CD4-positive, CD25-positive, alpha-beta regulatory T cell (primary cell): ENCODE data around the gene HPS3. TPM values are rescaled to one million over a fixed set of nuclear protein-coding genes. Genes with fewer than 3 reads are reported as not detected.
"Not testable (repeated sequence)": the region's sequence is repeated elsewhere in the genome, so short reads cannot be mapped to it uniquely, and the experiment has no call there.

ENCODE experiments used
- ATAC-seq, 2 donors: fragments of 150-1000 bp; cut with Tn5 transposase; one replicate each; pipeline ENCODE4 v1.10.0; 2021; ENCODE audit warnings: low read depth in 2 of 2, moderate number of reproducible peaks in 2 of 2, moderate library complexity in 1 of 2
- DNase-seq, 3 donors: peaks; one replicate each; pipeline versions ENCODE4 v3.0.0 to v3.0.0-alpha.2; 2012 to 2022; ENCODE audit warnings: mixed read lengths in 1 of 3
- H3K27ac ChIP-seq: one replicate; pipeline ENCODE4 v1.7.0; 2013; ENCODE audit warnings: mild to moderate bottlenecking, low read length; ENCODE audit not compliant: insufficient read depth, poor library complexity, severe bottlenecking
- H3K27me3 ChIP-seq: one replicate; pipeline ENCODE4 v1.7.0; 2013; ENCODE audit warnings: low read length; ENCODE audit not compliant: control insufficient read depth, insufficient read depth
- H3K36me3 ChIP-seq: one replicate; pipeline ENCODE4 v1.7.0; 2013; ENCODE audit warnings: mild to moderate bottlenecking, low read length, moderate library complexity; ENCODE audit not compliant: control insufficient read depth, insufficient read depth
- H3K4me1 ChIP-seq: 2 replicates; pipeline ENCODE4 v1.7.0; 2013; ENCODE audit warnings: mild to moderate bottlenecking, low read length; ENCODE audit not compliant: insufficient read depth, control insufficient read depth, poor library complexity, severe bottlenecking
- H3K4me3 ChIP-seq: one replicate; pipeline ENCODE4 v1.7.0; 2013; ENCODE audit warnings: low read depth, mild to moderate bottlenecking, low read length, moderate library complexity
- H3K9me3 ChIP-seq, 2 experiments: 1 replicate in 1 of 2; 2 replicates in 1 of 2; pipeline ENCODE4 v1.7.0; 2013; ENCODE audit warnings: low read length in 2 of 2, mild to moderate bottlenecking in 1 of 2, moderate library complexity in 1 of 2; ENCODE audit not compliant: control insufficient read depth in 2 of 2
- H3K27ac Mint-ChIP-seq, 3 donors: one replicate each; pipeline ENCODE4 v1.8.0; 2020 to 2022; ENCODE audit warnings: mild to moderate bottlenecking in 3 of 3, mixed read lengths in 3 of 3, moderate library complexity in 2 of 3
- H3K27me3 Mint-ChIP-seq: one replicate; pipeline ENCODE4 v1.8.0; 2022; ENCODE audit warnings: mild to moderate bottlenecking, mixed read lengths
- H3K36me3 Mint-ChIP-seq: one replicate; pipeline ENCODE4 v1.8.0; 2020; ENCODE audit warnings: mixed read lengths
- H3K4me1 Mint-ChIP-seq, 4 donors: one replicate each; pipeline ENCODE4 v1.8.0; 2020 to 2022; ENCODE audit warnings: mixed read lengths in 4 of 4, mild to moderate bottlenecking in 1 of 4
- H3K4me3 Mint-ChIP-seq, 4 donors: one replicate each; pipeline ENCODE4 v1.8.0; 2020 to 2022; ENCODE audit warnings: mild to moderate bottlenecking in 4 of 4, mixed read lengths in 4 of 4, moderate library complexity in 3 of 4
- H3K9me3 Mint-ChIP-seq, 7 donors: one replicate each; pipeline ENCODE4 v1.8.0; 2020 to 2022; ENCODE audit warnings: mixed read lengths in 7 of 7, mild to moderate bottlenecking in 3 of 7, moderate library complexity in 2 of 7
- polyA plus RNA-seq, 4 donors: library from polyadenylated mRNA; unstranded; fragments of 300-500 nt; fragmentation: Illumina TruSeq; gene quantifications; one replicate each; pipeline ENCODE4 v1.2.3, GENCODE V29; 2021
- total RNA-seq: library from RNA; stranded (reverse); gene quantifications from one replicate; pipeline ENCODE4 v1.2.3, GENCODE V29; 2022

The HPS3 gene
- total and polyA plus RNA-seq, 5 donors from 2014 or later, result 21.9 to 42.7 (median 36.1) TPM

DNA sequence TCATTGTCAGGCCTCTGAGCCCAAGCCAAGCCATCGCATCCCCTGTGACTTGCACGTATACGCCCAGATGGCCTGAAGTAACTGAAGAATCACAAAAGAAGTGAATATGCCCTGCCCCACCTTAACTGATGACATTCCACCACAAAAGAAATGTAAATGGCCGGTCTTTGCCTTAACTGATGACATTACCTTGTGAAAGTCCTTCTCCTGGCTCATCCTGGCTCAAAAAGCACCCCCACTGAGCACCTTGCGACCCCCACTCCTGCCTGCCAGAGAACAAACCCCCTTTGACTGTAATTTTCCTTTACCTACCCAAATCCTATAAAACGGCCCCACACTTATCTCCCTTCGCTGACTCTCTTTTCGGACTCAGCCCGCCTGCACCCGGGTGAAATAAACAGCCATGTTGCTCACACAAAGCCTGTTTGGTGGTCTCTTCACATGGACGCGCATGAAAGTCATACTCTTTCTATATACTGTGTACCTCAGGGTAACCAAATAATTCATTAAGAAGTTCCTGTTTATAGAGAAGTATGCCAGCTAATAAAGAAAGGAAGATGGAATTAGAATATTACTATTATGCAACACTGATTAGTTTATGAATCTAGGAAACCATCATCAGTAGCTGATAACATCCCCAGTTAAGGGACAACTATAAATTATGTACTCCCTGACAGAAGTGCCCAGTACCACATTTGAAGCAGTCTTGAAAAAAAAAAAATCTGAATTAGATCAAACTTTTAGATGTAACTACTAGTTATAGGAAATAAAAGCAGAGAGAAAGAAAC, 67.6 kb downstream of the HPS3 start:
- ATAC-seq, DNase-seq, H3K9me3 ChIP-seq, H3K4me3 Mint-ChIP-seq, H3K36me3 Mint-ChIP-seq, H3K27ac ChIP-seq, H3K4me1 ChIP-seq, H3K36me3 ChIP-seq, H3K27ac Mint-ChIP-seq, H3K27me3 Mint-ChIP-seq, H3K4me3 ChIP-seq, H3K4me1 Mint-ChIP-seq, H3K9me3 Mint-ChIP-seq, H3K27me3 ChIP-seq: not testable (repeated sequence)

DNA sequence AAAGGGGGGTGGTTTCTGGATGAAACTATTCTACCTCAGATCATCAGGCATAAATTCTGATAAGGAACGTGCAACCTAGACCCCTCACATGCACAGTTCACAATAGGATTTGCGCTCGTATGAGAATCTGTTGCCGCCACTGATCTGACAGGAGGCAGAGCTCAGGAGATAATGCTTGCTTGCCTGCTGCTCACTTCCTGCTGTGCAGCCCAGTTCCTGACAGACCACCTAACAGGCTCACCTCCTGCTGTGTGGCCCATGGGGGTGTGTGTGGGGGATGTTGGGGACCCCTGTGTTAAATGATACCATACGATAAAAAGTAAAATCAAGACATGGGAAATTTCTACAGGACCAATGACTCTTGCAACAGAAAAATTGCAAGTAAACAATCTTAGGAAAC, 68.2 kb downstream of the HPS3 start:
- H3K27me3 ChIP-seq, result peaks cover 4% of the 10 kb centered on the region
- no peaks in the 10 kb centered on the region for H3K4me1 Mint-ChIP-seq
- no peaks in the 10 kb centered on the region for H3K36me3 ChIP-seq
- H3K27ac Mint-ChIP-seq, result no peak overlapping the region
- no peaks in the 10 kb centered on the region for H3K36me3 Mint-ChIP-seq
- no peak overlapping the region for H3K4me3 Mint-ChIP-seq
- H3K9me3 ChIP-seq, result no peaks in the 10 kb centered on the region
- peaks cover 5% of the 10 kb centered on the region for H3K27me3 Mint-ChIP-seq
- no peak overlapping the region for H3K27ac ChIP-seq
- ATAC-seq, result no peak
- no peak for DNase-seq
- H3K4me3 ChIP-seq, result no peak overlapping the region
- no peaks in the 10 kb centered on the region for H3K4me1 ChIP-seq
- H3K9me3 Mint-ChIP-seq, result peaks cover 0 to 1% (median 0%) of the 10 kb centered on the region in 7 donors

DNA sequence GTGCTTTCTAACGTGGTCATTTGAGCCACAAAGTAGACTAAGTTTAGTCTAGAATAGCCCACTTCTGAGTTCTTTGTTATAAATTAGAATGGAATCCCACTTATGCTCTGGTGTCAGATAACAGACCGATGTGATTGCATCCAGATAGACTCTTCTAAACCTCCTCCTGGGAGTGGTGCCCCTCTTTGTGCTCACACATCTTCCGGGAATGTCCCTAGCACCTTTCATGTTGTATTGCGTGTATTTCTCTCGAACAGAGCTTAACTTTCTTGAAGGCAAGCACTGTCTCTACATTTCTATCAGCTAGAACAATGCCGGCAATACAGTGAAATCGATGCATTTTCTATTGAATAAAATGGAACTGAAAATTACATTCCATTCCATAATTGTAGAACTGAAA, 69.2 kb downstream of the HPS3 start:
- no peak overlapping the region for H3K27ac ChIP-seq
- H3K9me3 ChIP-seq, result no peaks in the 10 kb centered on the region
- H3K27me3 Mint-ChIP-seq, result peaks cover 5% of the 10 kb centered on the region
- no peak for DNase-seq
- no peak for ATAC-seq
- H3K27me3 ChIP-seq, result peaks cover 4% of the 10 kb centered on the region
- no peaks in the 10 kb centered on the region for H3K4me1 Mint-ChIP-seq
- no peak overlapping the region for H3K4me3 ChIP-seq
- H3K36me3 ChIP-seq, result no peaks in the 10 kb centered on the region
- no peak overlapping the region for H3K4me3 Mint-ChIP-seq
- H3K27ac Mint-ChIP-seq, result no peak overlapping the region
- no peaks in the 10 kb centered on the region for H3K4me1 ChIP-seq
- no peaks in the 10 kb centered on the region for H3K36me3 Mint-ChIP-seq
- peaks cover 0 to 1% (median 0%) of the 10 kb centered on the region in 7 donors for H3K9me3 Mint-ChIP-seq

DNA sequence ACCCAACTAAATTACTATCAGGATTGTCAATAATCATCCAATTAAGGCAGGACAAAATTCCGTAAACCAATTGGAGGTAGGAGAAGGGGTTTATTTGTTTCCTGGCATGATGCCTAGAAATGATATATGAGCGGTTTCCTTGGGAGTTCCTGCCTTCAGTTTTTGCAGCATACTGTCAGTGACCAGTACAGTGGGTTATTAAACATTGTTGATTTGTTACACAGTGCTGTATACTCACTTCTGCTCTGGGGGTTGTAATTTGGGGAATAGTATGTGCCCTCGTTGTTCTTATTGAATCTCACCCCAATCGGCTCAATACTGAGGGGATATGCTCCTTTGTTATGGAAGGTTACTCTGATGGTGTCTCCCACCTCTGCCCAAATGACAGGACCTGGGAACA, 70.0 kb downstream of the HPS3 start:
- DNase-seq, result no peak
- no peaks in the 10 kb centered on the region for H3K4me1 ChIP-seq
- H3K27ac ChIP-seq, result no peak overlapping the region
- Mint-ChIP-seq H3K27me3 (peaks cover 8% of the 10 kb centered on the region), H3K4me3 (no peak overlapping the region), H3K9me3 (peaks cover 0 to 1% (median 0%) of the 10 kb centered on the region in 7 donors), H3K36me3 (no peaks in the 10 kb centered on the region), H3K4me1 (peaks cover 0 to 4% (median 0%) of the 10 kb centered on the region in 4 donors), H3K27ac (no peak overlapping the region)
- no peaks in the 10 kb centered on the region for H3K9me3 ChIP-seq
- ATAC-seq, result no peak
- H3K4me3 ChIP-seq, result no peak overlapping the region
- peaks cover 4% of the 10 kb centered on the region for H3K27me3 ChIP-seq
- no peaks in the 10 kb centered on the region for H3K36me3 ChIP-seq

DNA sequence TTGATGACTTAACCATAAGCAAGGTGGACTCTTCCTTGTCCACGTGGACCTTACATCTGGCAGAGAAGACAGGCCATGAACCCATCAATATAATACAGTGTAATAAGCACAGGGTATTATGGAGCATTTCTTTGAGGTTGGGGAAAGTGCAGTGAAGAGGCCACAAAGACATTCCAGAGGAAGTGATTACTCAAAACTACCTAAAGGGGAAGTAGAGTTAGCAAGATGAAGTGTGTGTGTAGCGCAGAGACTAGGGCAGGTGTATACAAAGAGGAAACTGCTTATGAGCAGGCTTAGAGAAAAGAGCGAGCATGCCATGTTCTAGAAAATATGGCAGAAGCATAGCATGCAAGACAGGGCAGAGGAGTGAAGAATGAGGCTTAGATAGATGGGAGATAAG, 74.3 kb downstream of the HPS3 start:
- peaks cover 22% of the 10 kb centered on the region for H3K27me3 Mint-ChIP-seq
- peaks cover 7% of the 10 kb centered on the region for H3K27me3 ChIP-seq
- H3K4me3 ChIP-seq, result no peak overlapping the region
- no peaks in the 10 kb centered on the region for H3K4me1 ChIP-seq
- ATAC-seq (peak; percentile 34 to 45), DNase-seq (peak in 1 of 3 donors; percentile 36)
- no peaks in the 10 kb centered on the region for H3K36me3 ChIP-seq
- no peaks in the 10 kb centered on the region for H3K9me3 ChIP-seq
- no peak overlapping the region for H3K27ac ChIP-seq
- H3K4me3 Mint-ChIP-seq, result no peak overlapping the region
- H3K36me3 Mint-ChIP-seq, result no peaks in the 10 kb centered on the region
- H3K4me1 Mint-ChIP-seq, result peaks cover 0 to 4% (median 0%) of the 10 kb centered on the region in 4 donors
- H3K9me3 Mint-ChIP-seq, result no peaks in the 10 kb centered on the region
- H3K27ac Mint-ChIP-seq, result no peak overlapping the region

DNA sequence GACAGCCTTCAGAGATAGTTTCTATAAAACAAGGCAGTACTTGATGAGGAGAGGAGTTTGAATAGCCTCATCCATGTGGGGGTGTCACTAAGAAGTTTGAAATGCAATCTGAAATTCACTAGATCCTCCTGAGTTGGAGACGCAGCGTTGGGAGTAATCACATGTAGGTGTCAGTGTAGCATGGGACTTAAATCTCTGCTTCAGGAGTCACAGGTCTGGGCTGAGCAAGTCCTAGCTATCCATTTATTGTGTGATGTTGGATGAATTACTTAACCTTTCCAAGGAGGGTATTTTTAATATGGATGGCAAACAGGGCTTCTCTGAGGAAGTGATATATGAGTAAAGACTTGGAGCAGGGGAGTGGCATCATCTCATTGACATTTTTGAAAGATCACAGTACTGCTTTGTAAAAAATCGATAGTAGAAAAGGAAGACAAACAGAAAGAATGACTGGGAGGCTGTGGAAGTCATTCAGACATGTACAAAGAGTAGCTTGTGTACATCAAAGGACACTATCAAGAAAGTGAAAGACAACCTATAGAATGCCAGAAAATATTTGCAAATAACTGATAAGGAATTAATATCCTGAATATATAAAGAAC, 75.1 kb downstream of the HPS3 start:
- Mint-ChIP-seq H3K27me3 (peaks cover 23% of the 10 kb centered on the region), H3K9me3 (no peaks in the 10 kb centered on the region), H3K36me3 (no peaks in the 10 kb centered on the region), H3K4me1 (peaks cover 0 to 4% (median 0%) of the 10 kb centered on the region in 4 donors), H3K27ac (no peak overlapping the region), H3K4me3 (no peak overlapping the region)
- peaks cover 8% of the 10 kb centered on the region for H3K27me3 ChIP-seq
- H3K27ac ChIP-seq, result no peak overlapping the region
- no peaks in the 10 kb centered on the region for H3K4me1 ChIP-seq
- no peak overlapping the region for H3K4me3 ChIP-seq
- no peaks in the 10 kb centered on the region for H3K9me3 ChIP-seq
- no peak for ATAC-seq
- H3K36me3 ChIP-seq, result no peaks in the 10 kb centered on the region
- DNase-seq, result no peak

DNA sequence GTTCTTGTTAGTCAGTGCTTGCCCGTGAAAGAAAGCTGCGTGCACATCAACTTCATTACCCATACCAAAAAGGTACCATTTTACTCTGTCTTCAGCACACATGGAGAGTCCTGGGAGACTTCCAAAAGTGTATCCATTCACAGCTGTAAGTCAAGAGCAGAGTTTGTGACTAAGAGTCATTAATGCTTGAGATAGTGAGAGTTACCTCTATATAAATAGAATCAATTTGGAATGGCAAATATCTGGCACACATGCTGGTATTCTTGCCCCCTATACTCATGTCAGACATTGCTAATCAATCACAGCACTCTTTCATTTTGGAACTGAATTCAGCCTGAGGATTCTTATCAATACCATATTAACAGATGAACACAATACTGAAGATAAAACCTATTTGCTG, 78.0 kb downstream of the HPS3 start:
- Mint-ChIP-seq H3K27ac (no peak overlapping the region), H3K27me3 (peaks cover 45% of the 10 kb centered on the region), H3K4me3 (no peak overlapping the region), H3K36me3 (no peaks in the 10 kb centered on the region), H3K9me3 (no peaks in the 10 kb centered on the region), H3K4me1 (peaks cover 0 to 4% (median 0%) of the 10 kb centered on the region in 4 donors)
- H3K27ac ChIP-seq, result no peak overlapping the region
- no peaks in the 10 kb centered on the region for H3K9me3 ChIP-seq
- no peak overlapping the region for H3K4me3 ChIP-seq
- no peaks in the 10 kb centered on the region for H3K36me3 ChIP-seq
- no peak for DNase-seq
- no peak for ATAC-seq
- no peaks in the 10 kb centered on the region for H3K4me1 ChIP-seq
- H3K27me3 ChIP-seq, result peaks cover 13% of the 10 kb centered on the region

DNA sequence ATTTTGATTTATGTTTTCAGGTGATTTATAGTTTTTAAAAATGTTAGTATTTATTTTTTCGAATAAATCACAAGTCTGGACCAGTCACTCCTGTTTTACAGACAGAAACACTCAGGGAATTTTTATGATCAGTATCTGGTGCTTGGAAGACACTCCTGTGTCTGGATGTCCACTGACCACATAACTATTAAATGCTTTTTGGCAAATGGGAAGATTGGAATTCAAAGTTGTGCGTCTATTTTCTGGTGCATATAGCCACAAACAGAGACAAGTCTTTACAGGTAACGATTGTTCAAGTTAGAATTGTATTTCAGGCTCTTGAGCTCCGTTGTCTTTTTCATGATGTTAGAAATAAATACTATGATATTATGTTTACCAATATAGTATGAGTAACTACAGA, 80.0 kb downstream of the HPS3 start:
- Mint-ChIP-seq H3K27ac (no peak overlapping the region), H3K27me3 (peaks cover 55% of the 10 kb centered on the region), H3K4me1 (no peaks in the 10 kb centered on the region), H3K36me3 (no peaks in the 10 kb centered on the region), H3K9me3 (no peaks in the 10 kb centered on the region), H3K4me3 (no peak overlapping the region)
- no peak overlapping the region for H3K27ac ChIP-seq
- no peak for ATAC-seq
- H3K9me3 ChIP-seq, result no peaks in the 10 kb centered on the region
- H3K4me3 ChIP-seq, result no peak overlapping the region
- DNase-seq, result no peak
- no peaks in the 10 kb centered on the region for H3K4me1 ChIP-seq
- H3K36me3 ChIP-seq, result no peaks in the 10 kb centered on the region
- H3K27me3 ChIP-seq, result peaks cover 15% of the 10 kb centered on the region
